Heart left ventricle (tissue), 13 donors: ENCODE measurements around the gene SPCS2.

ENCODE experiments used
- POLR2A ChIP-seq, 2 donors: fragments of 450-650 bp; IDR thresholded peaks; one replicate each; pipeline ENCODE4 v1.6.1; 2017; ENCODE audit warnings: antibody characterized with exemption in 2 of 2, mild to moderate bottlenecking in 2 of 2, moderate library complexity in 2 of 2
- TF ChIP-seq, protein P1 (sequence below), 12 donors: fragments of 200-600 bp; sonication (generic) in 4 of 12; IDR thresholded peaks; one replicate each; pipeline versions ENCODE4 v1.5.0 to v1.8.0; 2018 to 2022; ENCODE audit warnings: antibody characterized with exemption in 12 of 12, mild to moderate bottlenecking in 5 of 12
- donor health status: ischemic (EF 13 %, LVEDD 7.1; RV severe dilation, severe dysfunction).
- donor health status: DM: no; HTN: yes; CAD: no.
- donor health status: DM: no; HTN: no; CAD: no.
- donor health status: ischemic (EF 25% LVEDD 6.9; RV normal size, moderate dysfunction).
- donor health status: ischemic (EF 25% LVEDD 5.7; RV mildly dilated, moderate dysfunction).
- donor health status: ischemic (EF 35%, LVEDD 5.7; RV mildly dilated, moderate dysfunction).
- donor health status: nonischemic (EF 11% LVEDD 7.7; RV severe dilation, severe dysfunction).
- donor health status: DM: yes; HTN: yes; CAD: no.
- donor health status: PGD.
- donor health status: ischemic (EF 29% LVEDD 5.4; RV normal size, mild dysfunction).
- donor health status: nonischemic (EF 23%, LVEDD 6.1; RV moderate dilation, normal function).

- TF ChIP-seq, protein P1, sequence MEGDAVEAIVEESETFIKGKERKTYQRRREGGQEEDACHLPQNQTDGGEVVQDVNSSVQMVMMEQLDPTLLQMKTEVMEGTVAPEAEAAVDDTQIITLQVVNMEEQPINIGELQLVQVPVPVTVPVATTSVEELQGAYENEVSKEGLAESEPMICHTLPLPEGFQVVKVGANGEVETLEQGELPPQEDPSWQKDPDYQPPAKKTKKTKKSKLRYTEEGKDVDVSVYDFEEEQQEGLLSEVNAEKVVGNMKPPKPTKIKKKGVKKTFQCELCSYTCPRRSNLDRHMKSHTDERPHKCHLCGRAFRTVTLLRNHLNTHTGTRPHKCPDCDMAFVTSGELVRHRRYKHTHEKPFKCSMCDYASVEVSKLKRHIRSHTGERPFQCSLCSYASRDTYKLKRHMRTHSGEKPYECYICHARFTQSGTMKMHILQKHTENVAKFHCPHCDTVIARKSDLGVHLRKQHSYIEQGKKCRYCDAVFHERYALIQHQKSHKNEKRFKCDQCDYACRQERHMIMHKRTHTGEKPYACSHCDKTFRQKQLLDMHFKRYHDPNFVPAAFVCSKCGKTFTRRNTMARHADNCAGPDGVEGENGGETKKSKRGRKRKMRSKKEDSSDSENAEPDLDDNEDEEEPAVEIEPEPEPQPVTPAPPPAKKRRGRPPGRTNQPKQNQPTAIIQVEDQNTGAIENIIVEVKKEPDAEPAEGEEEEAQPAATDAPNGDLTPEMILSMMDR (IDR thresholded peaks at IDR 0.05) = no peak
- no peak for TF ChIP-seq POLR2A (IDR thresholded peaks at IDR 0.05)
Observed at GRCh38 chr11:74923125-74923524, 25.9 kb upstream of the SPCS2 start.
